HG03108 (cell line): Measurements from ENCODE around the gene ZNF273.
"Not testable (repeated sequence)": the region's sequence is repeated elsewhere in the genome, so short reads cannot be mapped to it uniquely, and the experiment has no call there.

Experiments
- ATAC-seq: cut with Tn5 transposase; IDR thresholded peaks from one replicate; pipeline ENCODE4 v1.9.1; 2021; ENCODE audit warnings: moderate library complexity; ENCODE audit not compliant: unreplicated experiment

ZNF273 gene

DNA sequence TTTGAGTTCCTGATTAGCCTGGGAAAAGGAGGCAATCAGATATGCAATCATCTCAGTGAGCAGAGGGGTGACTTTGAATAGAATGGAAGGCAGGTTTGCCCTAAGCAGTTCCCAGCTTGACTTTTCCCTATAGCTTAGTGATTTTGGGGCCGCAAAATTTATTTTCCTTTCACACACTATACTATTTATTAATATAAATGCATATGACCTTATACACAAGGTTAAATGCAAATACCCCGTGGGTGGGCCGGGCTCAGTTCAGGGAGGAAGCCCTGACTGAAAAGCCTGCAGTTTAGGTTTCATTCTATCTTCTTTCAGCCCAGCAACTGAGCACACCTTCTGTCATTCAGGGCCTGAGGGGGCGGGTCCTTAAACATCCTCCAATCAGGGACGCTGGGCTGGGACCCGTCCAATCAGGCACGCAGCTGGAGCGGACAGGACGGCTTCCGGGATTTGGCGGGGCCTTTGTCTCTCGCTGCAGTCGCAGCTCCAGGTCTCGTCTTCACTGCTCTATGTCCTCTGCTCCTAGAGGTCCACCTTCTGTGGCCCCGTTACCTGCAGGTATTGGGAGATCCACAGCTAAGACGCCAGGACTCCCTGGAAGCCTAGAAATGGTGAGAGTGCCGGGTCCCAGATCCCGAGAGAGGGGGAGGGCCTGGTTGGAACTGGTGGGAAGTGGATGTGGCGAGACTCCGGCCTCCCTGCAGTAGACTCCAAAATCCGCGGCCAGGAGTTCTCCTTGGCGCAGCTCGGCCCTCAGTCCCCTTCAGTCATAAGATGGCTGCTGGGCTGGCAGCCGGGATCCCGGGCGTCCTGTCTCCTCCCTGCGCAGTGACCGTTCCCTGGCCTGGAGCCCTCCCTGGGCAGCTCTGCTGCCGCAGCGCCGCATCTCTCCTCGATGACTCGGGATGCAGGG, at the start of gene ZNF273:
Gene ZNF273, plus strand, starts transcription at position 468 of the 916 bp plus-strand sequence. Its CDS starts 45 bp downstream, at position 513.
- ATAC-seq, result peak; percentile 99

DNA sequence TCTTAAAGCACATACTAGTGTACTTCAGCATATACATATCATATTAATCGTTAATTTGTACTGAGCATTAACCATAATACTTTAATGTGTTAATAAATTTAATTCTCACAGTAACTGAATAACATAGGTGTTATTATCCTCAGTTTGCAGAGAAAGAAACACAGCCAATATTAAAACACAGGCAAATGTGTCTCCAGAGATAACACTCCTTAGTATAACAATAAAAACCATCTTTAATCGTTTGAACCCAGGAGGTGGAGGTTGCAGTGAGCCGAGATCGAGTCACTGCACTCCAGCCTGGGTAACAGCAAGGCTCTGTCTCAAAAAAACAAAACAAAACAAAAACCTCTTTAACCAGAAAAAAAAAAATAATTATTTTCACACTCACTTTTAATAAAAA, 49.4 kb upstream of the ZNF273 start:
- no peak for ATAC-seq

DNA sequence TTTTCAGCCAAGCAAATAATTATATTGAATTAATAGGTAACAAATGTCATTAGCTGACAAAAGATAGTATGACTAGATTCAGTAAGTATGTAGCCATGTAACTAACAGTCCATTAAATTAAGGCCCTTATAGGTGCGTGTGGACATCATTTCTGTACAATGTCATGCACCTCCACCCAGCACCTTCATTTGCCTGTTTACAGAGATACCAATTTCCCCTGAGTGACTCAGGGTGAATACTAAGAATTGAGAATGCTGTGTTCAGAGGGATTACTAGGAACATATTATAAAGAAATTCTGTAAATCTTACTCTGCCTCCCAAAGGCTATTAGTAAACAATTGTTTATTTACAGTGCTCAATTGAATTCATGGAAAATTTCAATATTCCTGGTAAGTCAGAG, 48.1 kb upstream of the ZNF273 start:
- no peak for ATAC-seq

DNA sequence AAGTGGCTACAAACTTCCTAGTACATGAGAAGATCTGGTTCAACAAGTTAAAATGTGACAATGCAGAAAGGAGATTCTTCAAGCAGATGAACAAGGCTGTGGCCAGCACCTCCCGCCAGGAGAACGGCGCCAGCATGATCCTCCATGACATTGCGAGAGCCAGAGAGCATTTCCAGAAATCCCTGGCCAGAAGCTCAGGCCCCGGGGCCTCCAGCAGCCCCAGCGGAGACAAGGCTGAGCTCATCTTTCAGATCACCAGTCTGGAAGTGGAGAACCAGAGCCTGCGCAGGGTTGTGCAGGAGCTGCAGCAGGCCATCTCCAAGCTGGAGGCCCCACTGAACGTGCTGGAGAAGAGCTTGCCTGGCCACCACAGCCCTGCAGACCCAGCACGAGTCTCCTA, 40.1 kb upstream of the ZNF273 start:
- no peak for ATAC-seq

DNA sequence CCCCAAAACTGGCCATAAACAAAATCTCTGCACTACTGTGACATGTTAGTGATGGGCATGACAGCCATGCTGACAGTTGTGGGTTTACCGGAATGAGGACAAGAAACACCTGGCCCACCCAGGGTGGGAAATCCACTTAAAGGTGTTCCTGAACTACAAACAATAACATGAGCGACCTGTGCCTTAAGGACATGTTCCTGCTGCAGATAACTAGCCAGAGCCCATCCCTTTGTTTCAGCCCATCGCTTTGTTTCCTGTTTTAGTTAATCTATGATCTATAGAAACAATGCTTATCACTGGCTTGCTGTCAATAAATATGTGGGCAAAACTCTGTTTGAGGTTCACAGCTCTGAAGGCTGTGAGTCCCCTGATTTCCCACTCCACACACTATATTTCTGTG, 39.5 kb upstream of the ZNF273 start:
- not testable (repeated sequence) for ATAC-seq

DNA sequence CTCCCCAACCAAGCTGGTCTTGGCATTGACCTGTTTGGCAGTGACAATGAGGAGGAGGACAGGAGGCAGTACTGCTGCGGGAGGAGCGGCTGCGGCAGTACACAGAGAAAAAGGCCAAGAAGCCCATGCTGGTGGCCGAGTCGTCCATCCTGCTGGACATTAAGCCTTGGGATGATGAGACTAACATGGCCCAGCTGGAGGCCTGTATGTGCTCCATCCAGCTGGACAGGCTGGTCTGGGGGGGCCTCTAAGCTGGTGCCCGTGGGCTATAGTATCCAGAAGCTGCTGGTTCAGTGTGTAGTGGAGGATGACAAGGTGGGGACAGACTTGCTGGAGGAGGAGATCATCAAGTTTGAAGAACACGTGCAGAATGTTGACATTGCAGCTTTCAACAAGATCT, 39.1 kb upstream of the ZNF273 start:
- no peak for ATAC-seq

DNA sequence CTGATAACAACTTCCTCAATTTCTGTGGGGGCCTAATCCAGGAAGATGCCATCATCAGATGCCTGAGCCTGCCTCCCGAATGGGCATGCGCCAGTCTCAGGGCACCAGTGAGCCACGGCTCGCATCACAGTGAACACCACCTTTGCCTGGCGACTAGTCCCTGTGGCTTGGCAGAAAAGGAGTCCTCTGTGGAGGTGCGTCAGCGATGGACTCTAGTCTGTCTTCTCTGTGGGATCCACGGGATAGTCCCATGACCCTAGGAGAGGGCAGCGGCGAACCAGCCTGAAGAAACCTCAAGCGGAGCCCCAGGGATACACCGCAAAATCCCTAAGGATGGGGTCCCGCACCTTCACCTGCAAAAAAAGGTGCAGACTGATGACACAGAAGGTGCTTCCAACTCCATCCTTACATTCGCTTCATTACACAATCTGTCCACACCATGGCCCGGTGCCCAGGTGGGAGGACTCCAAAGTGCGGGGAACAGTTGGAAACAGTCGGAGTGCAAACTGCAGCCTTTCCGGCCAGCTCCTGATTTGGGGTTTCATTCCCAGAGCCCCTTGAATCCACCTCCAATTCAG, 35.1 kb upstream of the ZNF273 start:
- ATAC-seq, result no peak

DNA sequence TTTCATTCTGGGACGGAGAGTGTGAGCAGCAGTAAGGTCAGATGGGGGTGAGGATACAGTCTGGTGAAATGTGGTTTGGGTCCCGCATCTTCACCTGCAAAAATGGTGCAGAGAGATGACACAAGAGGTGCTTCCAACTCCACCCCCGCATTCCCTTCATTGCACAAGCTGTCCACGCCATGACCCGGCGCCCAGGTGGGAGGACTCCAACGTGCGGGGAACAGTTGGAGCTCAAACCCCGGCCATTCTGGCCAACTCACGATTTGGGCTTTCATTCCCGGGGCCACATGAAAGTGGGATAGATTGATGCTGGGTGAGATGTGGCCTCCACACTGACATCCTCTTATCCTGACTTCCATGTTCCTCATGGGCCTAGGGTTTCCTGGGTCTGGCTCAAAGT, 34.6 kb upstream of the ZNF273 start:
- no peak for ATAC-seq

DNA sequence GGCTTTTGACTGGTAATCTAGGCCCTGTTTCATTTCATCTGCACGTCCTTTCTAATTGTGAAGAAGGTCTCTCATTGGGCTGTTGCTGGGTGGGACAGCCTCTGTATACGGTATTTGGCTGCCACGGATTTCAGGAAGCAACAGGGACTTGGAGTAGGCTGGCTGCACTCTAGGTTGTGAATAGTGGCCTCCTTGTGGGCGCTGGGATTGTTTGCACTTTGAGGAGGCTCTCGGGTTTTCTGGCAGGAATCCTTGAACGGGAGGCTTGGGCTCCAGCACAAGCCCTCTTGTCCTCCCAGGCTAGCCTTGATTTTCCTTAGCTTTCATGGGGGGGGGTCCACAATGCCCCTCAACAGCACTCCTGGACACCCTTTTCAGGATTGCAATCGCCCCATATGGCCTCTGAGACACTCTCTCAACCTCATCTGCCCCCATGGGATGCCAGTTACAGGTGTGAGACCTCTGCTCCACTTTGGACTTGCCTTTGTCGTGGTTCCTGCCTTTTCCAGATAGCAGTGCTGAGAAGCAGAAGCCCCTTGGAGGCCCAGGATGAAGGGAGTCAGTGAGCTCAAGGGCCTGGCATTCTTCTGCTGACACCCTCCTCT, 33.9 kb upstream of the ZNF273 start:
- ATAC-seq, result no peak

DNA sequence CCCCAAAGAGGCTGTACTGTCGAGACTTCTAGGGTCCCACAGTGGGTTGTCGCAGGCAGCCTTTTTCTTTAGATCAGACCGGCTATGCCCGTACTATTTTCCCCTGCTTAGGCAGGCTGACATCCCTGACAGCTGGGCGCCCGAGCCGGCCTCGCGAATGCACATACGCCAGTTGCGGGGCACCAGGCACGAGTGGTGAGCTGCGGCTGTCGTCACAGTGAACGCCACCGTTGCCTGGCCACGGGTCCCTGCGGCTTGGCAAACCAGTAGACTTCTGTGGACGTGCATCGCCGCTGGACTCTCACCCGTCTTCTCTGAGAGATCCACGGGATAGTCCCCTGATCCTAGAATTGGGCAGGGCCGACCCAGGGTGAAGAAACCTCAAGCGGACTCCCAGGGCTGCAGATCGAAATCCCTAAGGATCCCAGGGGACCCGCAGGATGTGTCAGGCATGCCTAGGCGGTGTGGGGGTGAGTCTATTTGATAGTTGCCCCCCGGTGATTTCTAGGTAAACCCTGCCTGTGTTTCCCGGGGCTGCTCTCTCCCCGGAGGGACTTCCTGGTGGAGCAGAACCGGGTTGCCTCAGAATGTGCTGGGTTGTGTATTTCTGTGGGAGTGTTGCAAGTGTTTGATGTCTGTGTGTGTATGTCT, 33.0 kb upstream of the ZNF273 start:
- ATAC-seq, result no peak

DNA sequence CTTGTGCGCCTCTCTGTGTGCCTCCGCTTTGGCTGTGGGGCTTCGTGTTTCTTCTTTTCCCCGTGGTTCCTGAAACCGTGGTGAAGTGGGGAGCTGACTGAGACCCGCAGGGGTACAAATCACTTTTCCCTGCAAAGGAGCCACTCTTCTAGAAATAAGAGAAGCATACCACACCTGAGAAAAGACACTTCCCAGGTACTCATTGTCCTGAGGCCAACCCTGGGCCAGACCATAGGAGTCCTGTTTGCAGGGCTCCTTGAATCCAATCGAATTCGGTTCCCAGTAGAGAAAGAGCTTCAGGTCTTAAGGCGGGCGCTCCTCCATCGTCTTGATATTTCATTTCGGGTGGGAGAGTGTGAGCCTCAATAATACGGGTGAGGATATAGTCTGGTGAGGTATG, 32.4 kb upstream of the ZNF273 start:
- ATAC-seq, result no peak

DNA sequence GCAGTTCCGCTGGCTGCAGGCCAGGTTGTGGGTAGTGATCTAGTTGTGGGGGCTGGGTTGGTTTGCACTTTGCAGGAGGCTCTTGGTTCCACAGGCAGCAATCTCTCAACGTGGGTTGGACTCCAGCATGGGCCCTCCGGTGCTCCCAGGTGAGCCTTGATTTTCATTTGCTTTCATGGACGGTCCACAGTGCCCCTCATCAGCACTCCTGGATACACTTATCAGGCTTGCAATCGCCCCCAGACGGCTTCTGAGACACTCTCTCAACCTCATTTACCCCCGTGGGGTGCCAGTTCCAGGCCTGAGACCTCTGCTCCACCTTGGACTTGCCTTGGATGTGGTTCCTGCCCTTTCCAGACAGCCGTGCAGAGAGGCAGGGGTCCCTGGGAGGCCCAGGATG, 31.3 kb upstream of the ZNF273 start:
- ATAC-seq, result no peak

DNA sequence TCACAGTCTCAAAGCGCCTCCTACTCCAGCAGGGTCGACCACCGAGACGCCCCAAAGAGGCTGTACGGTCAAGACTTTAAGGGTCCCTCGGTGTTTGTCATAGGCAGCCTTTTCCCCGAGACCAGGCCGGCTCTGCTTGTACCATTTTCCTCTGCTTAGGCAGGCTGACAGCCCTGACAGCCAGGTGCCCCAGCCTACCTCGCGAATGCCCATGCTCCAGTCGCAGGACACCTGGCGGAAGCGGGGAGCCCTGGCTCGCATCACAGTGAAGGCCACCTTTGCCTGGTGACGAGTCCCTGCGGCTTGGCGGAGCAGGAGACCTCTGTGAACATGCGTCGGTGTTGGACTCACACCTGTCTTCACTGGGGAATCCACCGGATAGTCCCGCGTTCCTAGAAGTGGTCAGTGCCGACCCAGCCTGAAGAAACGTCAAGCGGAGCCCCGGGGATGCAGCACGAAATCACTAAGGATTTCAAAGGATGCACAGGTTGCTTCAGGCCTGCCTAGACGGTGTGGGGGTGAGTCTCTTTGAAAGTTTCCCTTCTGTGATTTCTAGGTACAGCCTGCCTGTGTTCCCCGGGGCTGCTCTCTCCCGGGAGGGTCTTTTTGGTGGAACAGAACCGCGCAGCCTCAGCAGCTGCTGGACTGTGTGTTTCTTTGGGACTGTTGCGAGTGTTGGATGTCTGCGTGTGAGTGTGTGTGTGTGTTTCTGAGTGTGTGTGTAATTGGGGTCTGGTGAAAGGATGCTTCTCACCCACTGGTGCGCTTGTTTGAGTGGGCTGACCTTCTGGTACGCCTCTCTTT, 30.5 kb upstream of the ZNF273 start:
- no peak for ATAC-seq

DNA sequence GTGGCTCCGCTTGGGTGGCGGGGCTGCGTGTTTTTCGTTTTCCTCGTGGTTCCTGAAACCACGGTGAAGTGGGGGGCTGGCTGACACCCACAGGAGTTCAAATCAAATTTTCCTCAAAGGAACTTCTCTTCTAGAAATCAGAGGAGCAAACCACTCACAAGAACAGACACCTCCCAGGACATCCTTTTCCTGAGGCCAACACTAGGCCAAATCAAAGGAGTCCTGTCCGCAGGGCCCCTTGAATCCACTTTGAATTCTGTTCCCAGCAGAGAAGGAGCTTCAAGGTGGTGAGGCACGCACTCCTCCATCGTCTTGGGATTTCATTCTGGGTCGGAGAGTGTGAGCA, 29.9 kb upstream of the ZNF273 start:
- no peak for ATAC-seq

DNA sequence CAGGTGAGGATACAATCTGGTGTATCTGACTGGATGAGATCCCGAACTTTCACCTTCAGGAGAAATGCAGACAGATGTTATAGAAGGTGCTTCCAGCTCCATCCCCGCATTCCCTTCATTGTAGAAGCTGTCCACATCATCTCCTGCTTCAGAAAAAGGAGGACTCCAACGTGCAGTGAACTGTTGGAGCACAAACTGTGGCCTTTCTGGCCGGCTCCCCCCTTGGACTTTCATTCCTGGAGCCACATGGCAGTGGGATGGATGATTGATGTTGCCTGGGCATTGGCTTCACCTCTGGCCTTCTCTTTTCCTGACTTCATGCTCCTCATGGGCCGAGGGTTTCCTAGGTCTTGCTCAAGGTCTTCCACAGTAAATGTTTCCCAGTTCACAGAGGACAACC, 29.6 kb upstream of the ZNF273 start:
- ATAC-seq, result no peak

DNA sequence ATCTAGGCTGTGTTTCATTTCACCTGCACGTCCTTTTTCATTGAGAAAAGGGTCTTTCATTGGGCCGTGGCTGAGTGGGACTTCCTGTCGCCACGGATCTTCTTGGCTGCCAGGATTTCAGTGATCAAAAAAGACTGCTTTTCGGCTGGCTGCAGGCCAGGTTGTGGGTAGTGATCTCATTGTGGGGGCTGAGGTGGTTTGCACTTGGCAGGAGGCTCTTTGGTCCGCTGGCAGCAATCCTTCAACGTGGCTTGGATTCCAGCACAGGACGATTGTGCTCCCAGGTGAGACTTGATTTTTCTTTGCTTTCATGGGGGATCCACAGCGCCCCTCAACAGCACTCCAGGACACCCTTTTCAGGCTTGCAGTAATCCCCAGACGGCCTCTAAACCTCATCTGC, 29.0 kb upstream of the ZNF273 start:
- no peak for ATAC-seq

DNA sequence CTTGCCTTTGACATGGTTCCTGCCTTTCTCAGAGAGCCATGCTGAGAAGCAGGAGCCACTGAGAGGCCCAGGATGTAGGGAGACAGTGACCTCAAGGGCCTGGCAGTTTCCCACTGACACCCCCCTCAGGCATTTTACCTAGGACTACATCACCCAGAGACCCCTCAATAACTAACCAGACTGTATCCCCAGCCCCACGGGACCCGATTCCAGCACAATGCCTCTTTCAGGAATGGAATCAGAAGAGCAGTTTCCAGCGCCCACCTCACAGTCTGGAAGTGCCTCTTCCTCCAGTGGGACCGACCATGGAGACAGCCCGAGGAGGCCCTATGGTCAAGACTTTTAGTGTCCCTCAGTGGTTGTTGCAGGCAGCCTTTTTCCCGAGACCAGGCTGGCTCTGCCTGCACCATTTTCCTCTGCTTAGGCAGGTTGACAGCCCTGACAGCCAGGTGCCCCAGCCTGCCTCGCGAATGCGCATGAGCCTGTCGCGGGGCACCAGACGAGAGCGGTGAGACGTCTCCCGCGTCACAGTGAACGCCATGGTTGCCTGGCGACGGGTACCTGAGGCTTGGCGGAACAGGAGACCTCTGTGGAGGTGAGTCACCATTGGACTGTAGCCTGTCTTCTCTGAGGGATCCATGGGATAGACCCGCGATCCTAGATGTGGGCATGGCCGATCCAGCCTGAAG, 28.4 kb upstream of the ZNF273 start:
- no peak for ATAC-seq

DNA sequence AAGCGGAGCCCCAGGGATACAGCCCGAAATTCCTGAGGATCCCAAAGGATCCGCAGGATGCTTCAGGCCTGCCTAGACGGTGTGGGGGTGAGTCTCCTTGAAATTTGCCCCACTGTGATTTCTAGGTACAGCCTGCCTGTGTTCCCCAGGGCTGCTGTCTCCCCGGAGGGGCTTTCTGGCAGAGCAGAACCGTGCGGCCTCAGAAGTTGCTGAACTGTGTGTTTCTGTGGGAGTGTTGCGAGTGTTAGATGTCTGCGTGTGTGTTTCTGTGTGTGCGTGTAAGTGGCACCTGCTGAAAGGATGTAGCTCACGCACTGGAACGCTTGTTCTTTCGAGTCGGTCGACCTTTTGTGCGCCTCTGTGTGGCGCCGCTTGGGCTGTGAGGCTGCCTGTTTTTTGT, 27.8 kb upstream of the ZNF273 start:
- ATAC-seq, result no peak

DNA sequence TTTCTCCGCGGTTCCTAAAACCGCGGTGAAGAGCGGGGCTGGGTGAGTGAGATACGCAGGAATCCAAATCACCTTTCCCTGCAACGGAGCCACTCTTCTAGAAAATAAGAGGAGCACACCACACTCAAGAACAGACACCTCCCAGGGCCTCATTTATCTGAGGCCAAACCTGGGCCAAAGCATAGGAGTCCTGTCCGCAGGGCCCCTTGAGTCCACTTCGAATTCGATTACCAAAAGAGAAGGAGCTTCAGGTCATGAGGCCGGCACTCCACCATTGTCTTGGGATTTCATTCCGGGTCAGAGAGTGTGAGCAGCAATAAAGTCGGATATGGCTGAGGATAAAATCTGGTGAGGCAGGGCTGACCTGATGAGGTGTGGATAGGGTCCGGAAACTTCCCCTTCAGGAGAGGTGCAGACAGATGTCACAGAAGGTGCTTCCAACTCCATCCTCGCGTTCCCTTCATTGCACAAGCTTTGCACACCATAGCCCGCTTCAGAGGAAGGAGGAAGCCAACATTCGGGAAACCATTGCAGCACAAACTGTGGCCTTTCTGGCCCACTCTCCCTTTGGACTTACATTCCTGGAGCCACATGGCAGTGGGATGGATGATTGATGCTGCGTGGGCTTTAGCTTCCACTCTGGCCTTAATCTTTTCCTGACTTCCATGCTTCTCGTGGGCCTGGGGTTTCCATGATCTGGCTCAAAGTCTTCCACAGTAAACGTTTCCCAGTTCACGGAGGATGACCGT, 27.2 kb upstream of the ZNF273 start:
- no peak for ATAC-seq
